Inferior parietal cortex (tissue), 1 donor: ENCODE results near the gene BRD3OS.

Experiments used
- DNase-seq: peaks from one replicate; pipeline ENCODE4 v3.0.0-alpha.2; 2016; ENCODE audit errors: extremely low spot score

Gene BRD3OS

DNA sequence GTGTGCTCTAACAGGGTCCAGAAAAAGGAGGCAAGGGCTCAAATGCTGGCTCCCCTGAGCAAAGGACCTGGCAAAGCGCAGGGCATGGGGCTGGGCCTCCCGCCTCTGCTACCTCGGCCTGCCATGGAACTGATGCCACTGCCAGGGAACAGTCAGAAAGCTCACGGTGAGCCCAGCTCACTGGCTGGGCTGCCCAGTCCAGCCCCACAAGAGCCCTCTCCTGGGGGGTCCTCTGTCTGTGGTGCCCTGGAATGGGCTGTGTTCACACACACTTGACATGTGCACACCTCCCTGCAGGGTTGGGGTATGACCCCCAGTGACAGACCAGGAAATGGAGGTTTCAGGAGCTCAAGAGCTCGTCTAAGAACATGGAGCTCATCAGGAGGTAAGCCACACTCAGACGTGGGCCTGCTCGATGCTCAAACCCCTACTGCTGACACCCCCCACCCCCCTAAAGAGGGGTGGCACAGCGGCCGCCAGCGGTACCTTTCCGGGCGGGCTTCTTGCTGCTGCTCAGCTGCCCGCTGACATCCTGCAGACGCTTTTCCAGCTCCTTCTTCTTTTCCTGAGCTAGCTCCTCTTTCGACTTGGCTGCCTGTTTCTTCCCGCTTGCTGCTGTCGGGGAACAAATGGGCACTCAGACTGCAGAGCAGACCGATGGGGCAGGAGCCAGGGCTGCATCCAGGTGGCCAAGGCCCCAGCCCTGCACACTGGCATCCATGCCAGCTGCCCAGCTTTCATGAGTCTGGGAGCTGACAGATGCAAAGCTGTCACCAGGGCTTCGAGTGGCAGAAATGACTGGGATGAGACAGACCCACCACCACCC, 9.1 kb downstream of the BRD3OS start:
- DNase-seq: no peak

DNA sequence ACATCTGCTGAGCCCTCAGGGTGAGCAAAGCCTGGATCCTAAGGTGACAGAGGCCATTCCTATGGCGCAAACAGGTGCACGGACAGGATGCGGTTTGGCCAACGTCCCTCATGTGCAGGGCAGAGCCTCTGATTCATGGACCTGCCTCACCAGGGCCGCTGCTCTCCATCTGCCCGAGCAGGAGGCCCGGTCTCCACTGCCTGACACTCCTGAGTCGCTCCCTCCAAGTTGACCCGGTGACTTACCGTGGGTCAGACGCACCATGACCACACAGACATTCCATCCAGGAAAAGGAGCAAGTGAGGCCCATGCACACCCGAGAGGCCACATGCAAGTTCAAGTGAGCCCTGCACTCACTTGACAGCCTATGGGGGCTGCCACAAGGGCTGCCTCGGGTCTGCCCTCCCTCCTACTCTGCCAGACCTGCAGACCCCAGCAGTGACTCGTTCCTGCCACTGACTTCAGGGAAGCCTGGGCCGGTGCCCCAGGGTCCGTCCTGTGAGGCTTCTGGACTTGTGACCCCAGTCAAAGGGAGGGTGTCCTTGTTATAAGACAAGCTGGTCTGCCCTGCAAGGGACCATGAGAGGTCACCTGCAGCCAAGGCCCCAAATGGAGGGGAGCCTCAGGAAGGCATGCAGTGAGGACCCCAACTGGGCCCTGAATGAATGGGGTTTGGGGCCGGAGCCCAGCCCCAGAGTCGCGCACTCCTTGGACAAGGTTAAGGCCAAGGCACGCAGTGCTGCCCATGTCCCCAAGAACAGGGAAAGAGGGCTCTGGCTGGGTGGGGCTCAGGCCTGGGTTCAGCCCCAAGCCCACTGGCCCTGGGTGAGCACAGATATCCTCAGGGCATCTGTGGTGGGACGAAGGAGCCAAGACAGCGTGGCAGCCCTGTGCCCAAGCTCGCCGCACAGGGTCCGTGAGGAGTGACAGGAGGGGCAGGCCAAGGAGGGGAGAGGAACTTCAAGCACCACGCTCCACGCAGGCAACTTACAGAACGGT, 10.1 kb downstream of the BRD3OS start:
- DNase-seq: no peak

DNA sequence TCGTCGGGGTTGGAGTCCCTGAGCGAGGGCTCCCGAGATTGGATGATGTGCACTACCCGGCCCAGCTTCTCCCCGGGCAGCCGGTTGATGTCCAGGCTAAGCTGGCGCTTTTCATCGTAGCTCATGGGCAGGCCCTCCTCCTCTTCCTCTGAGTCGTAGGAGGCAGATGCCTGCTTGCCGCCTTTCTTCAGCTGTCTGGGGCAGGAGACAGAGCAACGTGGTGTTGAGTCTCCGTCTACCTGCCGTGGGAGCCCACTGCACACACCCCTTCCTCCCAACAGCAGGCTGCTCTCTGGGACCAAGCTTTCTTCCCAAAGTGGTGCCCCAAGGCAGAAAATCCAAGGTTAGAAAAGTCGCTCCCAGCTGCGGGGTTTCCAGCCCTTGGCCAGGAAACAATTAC, 10.8 kb downstream of the BRD3OS start:
- DNase-seq: no peak

DNA sequence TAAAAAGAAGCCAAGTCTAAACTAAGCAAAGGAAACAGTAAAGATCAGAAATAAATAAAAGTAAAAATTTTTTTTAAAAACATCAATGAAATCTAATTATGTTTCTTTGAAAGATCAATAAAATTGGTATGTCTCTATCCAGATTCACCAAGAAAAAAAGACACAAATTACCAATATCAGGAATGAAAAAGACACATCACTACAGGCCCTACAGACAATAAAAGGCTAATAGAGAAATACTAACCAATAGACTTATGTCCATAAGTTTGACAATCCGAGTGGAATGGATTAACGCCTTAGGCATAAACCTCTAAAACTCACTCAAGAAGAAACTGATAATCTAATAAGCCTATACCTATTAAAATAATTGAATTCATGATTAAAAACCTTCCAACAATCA, 12.4 kb downstream of the BRD3OS start:
- DNase-seq: no peak

DNA sequence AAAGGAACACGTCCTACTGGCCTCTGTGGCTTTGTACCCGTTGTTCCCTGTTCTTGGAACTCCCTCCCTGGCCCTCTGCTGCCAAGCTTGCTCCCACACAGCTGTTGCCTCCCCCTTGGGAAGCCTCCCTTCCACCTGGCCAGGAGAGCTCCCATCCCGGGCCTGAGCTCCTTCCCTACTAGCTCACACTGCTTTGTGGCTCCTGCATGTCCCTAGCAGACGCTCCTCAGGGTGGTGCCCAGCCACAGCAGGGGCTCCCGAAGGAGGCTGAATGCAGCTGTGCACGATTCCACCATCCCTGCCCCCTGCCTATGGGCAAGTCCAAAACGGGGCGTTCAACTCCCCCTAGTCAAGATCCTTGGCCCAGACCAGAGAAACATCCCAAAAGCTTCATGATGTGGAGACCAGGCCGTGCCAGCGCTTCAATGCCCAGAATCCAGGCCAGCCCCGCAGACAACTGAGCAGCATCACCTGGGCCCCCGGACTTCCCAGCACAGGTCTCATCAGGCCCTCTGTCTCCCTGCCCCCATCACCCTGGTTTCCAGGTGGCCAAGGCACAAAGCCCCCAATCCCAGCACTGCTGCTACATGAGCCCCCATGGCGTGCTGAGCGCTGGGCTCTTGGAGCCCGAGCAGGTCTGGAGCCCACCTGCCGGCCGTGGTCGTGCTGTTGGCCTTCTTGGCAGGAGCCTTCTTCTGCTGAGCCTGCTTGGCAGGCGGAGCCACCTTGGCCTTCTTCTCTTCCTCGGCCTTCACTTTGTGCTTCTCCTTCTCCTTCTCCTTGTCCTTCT, 14.3 kb downstream of the BRD3OS start:
- DNase-seq: no peak

DNA sequence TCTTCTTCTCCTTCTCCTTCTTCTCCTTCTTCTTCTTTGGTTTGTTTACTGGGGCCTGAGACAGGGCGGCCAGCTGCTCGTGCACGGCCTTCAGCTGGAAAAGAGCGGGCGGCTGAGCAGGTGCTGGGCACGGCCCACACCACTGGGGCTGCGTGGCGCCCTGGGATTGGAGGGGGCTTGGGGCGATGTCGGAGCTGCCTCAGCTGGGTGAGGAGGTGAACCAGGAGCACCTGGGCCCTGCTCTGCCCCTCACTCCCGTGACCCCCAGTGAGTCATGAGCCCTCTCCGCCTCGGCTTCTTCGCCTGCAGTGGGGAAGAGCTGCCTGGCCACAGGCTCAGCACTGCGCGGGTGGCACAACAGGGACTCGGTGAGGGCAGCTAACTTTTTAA, 14.9 kb downstream of the BRD3OS start:
- no peak for DNase-seq

DNA sequence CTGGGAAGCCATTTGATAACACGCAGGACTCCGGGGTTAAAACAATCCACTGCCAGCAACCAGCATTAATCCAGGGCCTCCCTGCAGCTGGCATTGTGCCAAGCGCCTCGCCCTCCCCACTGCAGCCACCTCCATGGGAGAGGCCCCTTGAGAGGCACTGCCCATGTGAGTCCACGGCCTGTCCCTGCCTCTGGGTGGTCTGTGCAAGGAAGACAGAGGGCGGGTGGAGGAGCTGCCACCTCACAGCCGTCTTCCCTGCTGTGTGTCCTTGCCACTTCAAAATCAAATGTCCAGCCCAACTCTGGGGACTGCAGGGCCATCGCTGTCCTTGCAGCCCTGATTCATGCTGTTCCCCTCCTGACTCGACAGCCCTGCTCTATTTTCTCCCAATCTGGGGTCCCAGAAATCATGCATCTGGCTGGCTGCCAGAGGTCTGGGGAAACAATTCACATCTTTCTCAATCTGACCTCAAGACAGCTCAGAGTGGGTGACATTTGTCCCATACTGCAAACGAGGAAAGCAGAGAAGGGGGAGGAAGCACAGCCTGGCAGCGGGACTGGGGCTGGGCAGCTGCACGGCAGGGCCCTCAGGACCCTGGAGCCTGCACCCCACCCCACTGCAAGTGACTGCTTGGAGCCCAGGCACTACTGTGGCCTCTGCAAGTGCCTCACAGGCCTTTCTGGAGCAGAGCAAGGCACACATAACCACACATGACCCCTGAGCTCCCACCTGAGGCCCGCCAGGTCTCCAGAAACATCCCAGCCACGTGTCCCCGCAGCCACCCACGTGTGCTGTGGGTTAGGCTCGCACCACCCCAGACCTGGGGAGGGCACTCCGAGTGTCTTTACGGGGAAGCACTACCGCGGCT, 15.7 kb downstream of the BRD3OS start:
- DNase-seq: no peak

DNA sequence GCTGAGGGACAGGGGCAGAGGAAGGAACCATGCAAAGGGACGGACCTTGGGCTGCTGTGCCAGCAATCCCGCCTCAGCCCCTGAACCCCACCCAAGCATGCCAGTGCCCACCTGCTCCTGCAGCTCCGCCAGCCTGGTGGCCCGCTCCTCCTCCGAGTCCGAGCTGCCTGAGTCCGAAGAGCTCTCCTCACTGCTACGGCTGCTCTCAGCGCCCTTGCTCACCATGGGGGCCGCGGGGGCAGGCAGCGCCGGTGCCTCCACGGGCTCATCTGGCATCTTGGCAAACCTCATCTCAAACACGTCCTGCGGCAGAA, 16.3 kb downstream of the BRD3OS start:
- DNase-seq: no peak

DNA sequence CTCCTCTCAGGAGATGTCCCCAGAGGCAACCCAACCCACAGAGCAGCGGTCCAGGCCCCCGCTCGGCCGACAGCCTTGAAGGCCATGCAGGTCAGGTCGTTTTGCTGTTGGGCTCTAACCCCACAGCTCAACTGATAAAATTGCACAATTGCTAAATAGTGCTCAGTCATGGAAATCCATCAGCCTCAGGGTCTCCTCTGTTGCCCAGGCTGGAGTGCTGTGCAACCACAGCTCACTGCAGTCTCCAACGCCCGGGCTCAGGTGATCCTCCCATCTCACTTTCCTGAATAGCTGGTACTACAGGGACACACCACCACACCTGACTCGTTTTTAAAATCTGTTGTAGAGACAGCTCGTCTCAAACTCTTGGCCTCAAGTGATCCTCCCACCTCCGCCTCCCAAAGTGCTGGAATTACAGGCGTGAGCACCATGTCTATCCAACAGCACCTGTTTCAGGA, 18.3 kb downstream of the BRD3OS start:
- DNase-seq: no peak

DNA sequence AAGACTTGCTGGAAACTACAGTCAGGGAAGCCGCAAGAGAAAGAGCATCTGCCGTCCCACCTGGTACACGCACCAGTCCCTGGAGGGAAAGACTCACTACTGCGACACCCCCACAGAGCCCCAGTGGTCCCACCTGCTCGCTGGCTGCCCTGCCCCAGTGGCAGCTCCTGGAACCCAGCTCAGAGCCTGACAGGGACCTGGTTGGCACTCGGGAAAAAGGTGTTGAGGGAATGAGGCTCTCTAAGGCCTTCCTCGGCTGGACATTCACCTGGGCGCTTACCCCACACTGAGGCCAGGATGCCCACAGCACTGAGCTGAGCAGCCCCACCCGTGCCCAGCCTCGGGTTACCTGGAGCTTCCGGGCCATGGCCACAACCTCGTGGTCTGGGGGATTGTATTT, 19.7 kb downstream of the BRD3OS start:
- DNase-seq: no peak

DNA sequence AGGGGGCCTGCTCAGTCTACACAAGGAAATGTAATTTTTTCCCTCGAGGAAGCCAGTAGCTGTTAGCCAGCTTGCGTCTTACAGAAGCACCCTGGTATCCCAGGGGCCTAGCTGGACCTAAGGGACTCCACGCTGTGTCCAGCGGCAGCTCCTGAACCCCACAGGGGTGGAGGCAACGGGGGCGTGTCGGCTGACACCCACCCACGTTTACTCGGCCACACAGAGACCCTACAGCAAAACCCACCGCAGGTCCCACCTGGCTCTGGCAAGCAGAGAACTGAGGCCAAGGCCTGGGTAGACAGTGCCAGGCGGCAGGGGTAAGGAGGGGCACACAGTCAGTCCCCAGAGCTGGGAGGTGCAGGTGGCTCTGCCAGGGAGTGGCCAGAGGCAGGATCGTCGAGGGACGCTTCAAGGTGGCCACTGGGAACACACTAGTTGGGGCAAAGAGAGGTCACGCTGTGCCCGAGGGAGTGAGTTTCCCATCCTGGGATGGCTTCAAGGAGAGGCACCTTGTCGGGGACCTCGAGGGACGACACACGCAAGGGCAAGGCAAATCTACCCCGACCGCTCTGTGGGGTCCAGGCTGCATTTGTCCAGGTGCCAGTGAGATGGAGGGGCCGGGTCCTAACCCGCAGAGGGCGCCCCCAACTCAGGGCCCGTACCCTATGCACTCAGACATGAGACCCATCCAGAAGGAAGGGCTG, 20.7 kb downstream of the BRD3OS start:
- no peak for DNase-seq

DNA sequence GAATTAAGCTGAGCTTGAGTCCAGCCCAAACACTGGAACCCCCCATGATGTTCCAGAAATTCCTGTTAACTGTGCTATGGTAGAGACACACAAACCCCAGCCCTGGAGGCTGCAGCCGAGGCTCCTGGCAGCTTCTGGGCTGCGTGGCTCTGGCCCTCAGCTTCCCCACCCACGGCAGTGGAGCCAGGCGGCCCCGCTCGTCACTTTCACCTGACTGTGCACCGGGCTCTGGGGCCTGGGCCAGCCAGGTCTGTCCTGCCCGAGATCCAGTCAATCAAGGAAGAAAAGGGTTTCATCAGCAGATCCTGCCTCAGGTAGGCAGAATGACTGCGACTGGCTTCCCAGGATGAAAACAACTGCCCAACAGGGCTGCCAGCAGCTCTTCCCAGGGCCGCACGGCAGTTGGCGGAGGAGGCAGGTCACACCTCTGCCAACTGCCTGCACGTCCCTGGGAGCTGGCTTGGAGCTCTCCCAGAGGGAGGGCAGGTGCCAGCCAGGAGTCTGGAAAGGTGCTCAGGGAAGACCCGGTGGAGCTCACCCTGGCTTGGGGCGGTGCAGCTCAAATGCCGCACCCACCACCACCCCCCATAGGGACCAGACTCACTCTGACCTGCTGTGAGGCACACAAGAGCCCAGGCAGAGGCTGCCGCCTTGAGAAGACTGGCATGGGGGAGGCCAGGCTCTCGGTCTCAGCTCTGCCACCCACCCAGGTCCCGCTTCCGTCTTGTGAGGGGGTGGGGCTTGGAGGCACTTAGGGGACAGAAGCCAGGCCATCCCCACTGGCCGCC, 21.8 kb downstream of the BRD3OS start:
- DNase-seq: no peak

DNA sequence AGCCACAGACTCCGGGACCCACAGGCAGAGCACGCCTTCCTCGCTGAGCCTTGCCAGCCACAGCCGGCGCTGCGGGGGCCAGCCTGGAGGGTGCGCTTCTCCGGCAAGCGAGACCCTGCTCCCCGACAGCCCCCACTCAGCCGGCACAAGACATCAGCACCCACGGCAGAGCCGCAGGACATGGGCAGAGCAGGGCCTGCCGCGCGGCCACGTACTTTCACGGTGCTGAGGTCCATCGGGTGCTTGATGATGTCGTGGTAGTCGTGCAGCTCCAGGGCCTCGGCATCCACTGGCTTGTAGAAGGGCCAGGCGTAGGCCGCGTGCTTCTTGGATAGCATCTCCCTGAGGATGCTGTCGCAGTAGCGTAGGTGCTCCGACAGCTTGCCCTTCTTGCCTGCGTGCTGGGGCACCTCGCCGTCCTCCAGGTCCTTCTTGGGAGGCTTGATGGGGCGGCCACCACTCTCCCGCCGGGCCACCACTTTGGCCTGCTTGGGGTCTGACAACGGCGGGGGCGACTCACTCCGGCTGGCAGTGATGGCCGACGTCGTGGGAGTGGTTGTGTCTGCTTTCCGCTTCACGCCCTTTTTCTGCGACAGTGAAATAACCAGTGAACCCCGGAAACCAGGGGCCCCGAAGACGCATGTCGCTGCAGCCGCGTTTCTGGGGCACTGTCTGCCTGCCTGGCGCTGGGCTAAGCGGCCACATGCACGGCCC, 22.7 kb downstream of the BRD3OS start:
- DNase-seq: no peak

DNA sequence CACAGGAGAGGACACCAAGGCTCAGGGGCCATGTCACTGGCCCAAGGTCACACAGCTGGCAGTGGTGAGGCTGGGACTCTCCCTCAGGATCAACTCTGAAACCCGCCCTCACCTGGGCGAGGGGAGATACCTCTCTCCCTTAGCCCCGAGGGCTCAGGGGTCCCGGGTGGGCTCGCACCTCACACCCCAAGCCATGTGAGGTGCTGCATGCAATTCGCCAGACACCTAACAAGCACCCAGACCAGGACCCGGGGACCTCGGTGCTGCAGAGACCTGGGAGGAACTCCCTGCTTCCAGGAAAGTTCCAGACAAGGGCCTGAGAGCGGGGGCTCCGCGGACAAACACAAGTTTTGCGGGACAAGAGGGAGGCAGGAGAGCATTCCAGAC, 23.3 kb downstream of the BRD3OS start:
- DNase-seq: no peak

DNA sequence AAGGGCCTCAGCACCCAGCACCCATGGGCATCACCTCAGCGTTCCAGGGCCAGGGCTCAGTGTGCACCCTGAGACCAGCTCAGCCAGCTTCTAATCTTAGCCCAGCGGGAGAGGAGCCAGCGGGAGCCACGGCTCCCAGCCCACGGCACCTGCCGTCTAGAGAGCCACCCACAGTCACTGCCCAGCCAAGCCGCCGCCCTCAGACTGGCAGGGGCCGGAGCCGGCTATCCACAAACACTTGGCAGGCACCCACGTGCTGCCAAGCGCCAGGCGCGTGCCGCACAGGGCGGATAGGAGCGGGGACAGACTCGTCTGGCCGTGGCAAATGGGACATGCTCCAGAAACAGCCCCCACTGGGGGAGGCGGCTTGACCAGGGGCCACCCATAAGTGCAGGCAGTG, 24.0 kb downstream of the BRD3OS start:
- no peak for DNase-seq

DNA sequence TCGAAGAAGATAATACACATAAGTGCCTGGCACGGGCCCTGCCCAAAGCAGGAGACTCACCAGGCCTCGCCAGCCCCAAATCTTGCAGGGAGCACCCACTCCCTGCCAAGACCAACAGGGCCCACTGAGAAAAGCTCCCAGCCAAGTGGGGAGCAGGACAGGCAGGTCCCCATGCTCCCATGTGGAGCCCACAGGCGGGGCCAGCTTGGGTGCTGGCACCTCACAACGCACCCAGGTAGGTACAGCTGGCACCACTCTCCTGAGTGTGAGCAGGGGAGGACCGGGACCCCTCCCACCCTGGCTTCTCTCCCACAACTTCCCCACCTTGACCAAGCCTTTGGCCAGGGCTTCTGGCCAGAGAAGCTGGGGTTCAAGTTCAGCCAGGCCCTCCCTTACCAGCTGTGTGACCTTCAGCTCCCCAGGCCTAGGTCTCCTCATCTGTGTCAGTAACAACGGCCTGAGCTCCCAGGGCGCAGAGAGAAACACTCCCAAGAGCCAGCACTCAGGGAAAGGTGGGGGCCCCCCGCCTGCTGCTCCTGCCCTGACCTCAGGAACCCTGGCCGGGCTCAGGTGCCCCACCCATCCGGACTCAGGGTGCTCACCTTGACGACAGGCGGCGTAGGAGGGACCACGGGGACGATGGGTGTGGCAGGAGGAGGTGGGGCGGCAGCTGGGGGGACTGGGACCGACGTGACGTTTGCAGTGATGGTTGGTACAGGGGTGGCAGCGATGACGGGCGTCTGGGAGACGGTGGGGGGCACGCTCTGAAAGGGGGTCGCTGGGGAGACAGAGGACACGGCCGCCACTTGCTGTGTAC, 24.7 kb downstream of the BRD3OS start:
- no peak for DNase-seq

DNA sequence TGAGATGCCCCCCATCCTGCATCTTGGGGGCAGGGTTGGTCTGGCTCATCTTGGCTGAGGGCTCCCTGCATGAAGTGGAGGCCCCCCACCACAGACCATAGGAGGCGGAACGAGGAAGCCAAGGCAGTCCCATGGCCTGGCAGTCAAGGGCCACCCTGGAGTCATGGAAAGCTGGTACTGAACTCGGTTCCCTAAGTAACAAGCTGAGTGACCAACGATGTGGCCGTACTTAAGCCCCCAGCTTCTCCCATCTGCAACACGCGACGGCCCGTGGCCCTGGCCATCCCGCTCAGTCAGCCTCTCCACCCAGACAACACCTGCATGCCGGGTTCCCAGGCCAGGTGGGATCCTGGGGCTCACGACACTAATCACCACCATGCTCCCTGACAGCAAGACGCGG, 25.4 kb downstream of the BRD3OS start:
- no peak for DNase-seq

DNA sequence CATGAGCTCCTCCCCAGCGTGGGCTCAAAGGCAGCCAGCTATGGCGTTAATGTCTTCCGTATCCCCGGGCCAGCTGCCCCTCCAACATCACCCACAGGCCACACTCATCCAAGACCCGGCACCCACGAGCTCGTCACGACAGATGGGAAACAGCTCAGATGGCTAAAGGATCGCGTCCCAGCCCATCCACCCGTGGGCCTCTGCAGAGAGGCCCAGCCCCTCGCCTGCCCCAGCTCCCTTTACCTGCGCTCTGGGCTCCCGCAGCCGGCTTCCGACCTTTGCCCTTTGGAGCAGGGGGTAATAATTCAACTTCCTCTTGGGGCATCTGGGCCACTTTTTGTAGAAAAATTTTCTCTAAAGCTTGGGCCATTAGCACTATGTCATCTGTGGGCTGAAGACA, 26.0 kb downstream of the BRD3OS start:
- no peak for DNase-seq
